ENCODE measurements around the gene PLCG2.
"Not testable (repeated sequence)": the region's sequence is repeated elsewhere in the genome, so short reads cannot be mapped to it uniquely, and the experiment has no call there.

Gene PLCG2

GRCh38 chr16:81921843-81922584 lies 142.9 kb downstream of the PLCG2 start:
- DNase-seq = no peak

- no peak for DNase-seq
Measured at GRCh38 chr16:81923296-81923695, 144.2 kb downstream of the PLCG2 start.

- no peak for DNase-seq
Measured at GRCh38 chr16:81925016-81925415, 145.9 kb downstream of the PLCG2 start.

- DNase-seq = no peak
Measured at GRCh38 chr16:81926036-81926435, 146.9 kb downstream of the PLCG2 start.

- DNase-seq = no peak
Measured at GRCh38 chr16:81927561-81928185, 148.6 kb downstream of the PLCG2 start.

- DNase-seq = no peak
Measured at GRCh38 chr16:81928271-81928918, 149.3 kb downstream of the PLCG2 start.

- no peak for DNase-seq
Measured at GRCh38 chr16:81928975-81929374, 149.9 kb downstream of the PLCG2 start.

GRCh38 chr16:81929841-81930240 lies 150.8 kb downstream of the PLCG2 start:
- no peak for DNase-seq

GRCh38 chr16:81931927-81932326 lies 152.8 kb downstream of the PLCG2 start:
- no peak for DNase-seq

GRCh38 chr16:81932668-81933067 lies 153.6 kb downstream of the PLCG2 start:
- no peak for DNase-seq

- no peak for DNase-seq
Measured at GRCh38 chr16:81933361-81933760, 154.3 kb downstream of the PLCG2 start.

GRCh38 chr16:81934711-81935110 lies 155.6 kb downstream of the PLCG2 start:
- DNase-seq = not testable (repeated sequence)

GRCh38 chr16:81936209-81937000 lies 157.3 kb downstream of the PLCG2 start:
- no peak for DNase-seq

GRCh38 chr16:81937305-81938038 lies 158.4 kb downstream of the PLCG2 start:
- no peak for DNase-seq

- no peak for DNase-seq
Measured at GRCh38 chr16:81938326-81939163, 159.5 kb downstream of the PLCG2 start.

GRCh38 chr16:81939164-81940056 lies 160.3 kb downstream of the PLCG2 start:
- DNase-seq = no peak

GRCh38 chr16:81940781-81941560 lies 161.9 kb downstream of the PLCG2 start:
- DNase-seq = no peak

GRCh38 chr16:81942007-81942601 lies 163.0 kb downstream of the PLCG2 start:
- no peak for DNase-seq

GRCh38 chr16:81945665-81946064 lies 166.6 kb downstream of the PLCG2 start:
- DNase-seq = no peak

All from activated gamma-delta T cell treated with Interleukin-2 at 50 U/mL for 16 hours (primary cell).